Coronary artery (tissue), 2 donors: ENCODE results near the gene MEX3A.

Experiments used
- DNase-seq: peaks from one replicate; pipeline ENCODE4 v3.0.0-alpha.2; 2017; ENCODE audit warnings: low spot score
- H3K27ac ChIP-seq, 2 donors: fragments of 200-600 bp; sonication (generic); one replicate each; pipeline ENCODE4 v1.5.1; 2016 to 2019
- H3K4me3 ChIP-seq: fragments of 200-600 bp; sonication (generic); 2 replicates; pipeline ENCODE4 v1.5.1; 2016; ENCODE audit warnings: mild to moderate bottlenecking, moderate library complexity
- TF ChIP-seq, protein P1 (sequence below): fragments of 200-600 bp; sonication (generic); IDR thresholded peaks from one replicate; pipeline ENCODE4 v1.5.1; 2019; ENCODE audit warnings: antibody characterized with exemption

The MEX3A gene

GRCh38 chr1:156098784-156099183, 16.5 kb upstream of the MEX3A start:
- peak overlapping the region in 1 of 2 donors; percentile 92 for H3K27ac ChIP-seq
- H3K4me3 ChIP-seq: no peak overlapping the region
- TF ChIP-seq, protein P1, sequence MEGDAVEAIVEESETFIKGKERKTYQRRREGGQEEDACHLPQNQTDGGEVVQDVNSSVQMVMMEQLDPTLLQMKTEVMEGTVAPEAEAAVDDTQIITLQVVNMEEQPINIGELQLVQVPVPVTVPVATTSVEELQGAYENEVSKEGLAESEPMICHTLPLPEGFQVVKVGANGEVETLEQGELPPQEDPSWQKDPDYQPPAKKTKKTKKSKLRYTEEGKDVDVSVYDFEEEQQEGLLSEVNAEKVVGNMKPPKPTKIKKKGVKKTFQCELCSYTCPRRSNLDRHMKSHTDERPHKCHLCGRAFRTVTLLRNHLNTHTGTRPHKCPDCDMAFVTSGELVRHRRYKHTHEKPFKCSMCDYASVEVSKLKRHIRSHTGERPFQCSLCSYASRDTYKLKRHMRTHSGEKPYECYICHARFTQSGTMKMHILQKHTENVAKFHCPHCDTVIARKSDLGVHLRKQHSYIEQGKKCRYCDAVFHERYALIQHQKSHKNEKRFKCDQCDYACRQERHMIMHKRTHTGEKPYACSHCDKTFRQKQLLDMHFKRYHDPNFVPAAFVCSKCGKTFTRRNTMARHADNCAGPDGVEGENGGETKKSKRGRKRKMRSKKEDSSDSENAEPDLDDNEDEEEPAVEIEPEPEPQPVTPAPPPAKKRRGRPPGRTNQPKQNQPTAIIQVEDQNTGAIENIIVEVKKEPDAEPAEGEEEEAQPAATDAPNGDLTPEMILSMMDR: no peak
- DNase-seq: no peak

DNA sequence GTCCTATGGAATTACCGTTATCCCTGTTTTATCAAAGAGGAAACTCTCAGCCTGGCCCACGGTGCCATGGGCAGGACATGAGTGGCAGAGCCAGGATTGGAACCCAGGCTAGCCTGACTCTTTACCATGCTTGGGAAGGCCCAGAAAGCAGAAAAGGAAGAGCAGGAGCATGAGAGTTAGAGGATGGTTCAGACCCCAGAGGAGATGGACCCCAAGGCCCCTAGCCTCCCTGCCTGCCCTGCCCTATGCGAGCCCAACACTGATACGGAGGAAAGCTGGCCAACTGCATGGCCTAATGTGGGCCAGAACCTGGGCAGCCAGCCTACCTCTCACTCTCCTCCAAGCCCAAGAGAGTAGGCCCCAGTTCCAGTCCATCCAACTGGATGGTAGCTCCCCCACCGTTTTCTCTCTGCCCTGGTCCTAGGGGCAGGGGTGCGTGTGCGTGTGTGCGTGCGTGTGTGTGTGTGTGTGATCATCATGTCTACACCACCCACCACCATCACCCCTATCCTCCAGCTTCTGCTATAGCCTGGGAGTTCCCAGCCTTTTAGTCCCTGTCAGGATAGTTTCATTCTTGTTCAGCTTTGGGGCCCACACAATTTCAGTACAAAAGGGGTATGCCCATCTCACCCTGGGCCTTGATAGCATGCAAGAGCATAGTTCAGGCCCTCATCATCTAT, 15.4 kb upstream of the MEX3A start:
- DNase-seq: no peak
- H3K4me3 ChIP-seq: no peak overlapping the region
- H3K27ac ChIP-seq: peak overlapping the region; percentile 88 to 92
- TF ChIP-seq, protein P1: no peak

- H3K4me3 ChIP-seq: peak overlapping the region; percentile 43
- DNase-seq: peak; percentile 93
- TF ChIP-seq, protein P1: peak; percentile 95
Measured at GRCh38 chr1:156096640-156097391, 14.6 kb upstream of the MEX3A start.

DNA sequence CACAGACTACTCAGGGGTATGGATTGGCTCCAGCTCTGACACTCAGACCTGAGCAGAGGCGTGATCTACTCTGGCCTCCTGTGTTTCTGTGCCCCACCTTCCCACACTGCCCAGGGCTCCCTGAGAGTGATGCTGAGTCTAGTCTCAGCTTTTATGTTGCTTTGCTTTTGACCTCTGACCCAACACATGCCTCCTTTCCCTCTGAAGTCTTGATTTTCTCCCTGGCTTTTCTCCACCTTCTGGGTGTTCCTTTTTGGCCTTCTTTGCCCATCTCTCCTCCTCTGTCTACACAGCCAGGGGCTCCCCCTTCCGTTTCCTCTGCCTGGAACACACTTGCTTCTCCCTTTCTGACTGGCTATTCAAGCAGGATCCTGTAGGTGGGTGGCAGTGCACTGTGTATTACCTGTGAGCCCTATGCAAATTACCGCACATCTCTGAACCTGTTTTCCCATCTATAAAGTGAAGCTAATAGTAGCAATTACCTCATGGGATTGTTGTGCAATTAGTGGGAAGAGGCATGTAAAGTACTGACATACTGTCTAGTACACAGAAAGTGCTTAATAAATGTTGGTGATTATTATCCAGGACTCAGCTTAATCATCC, 13.7 kb upstream of the MEX3A start:
- Histone ChIP-seq H3K4me3 (no peak overlapping the region), H3K27ac (peak overlapping the region in 1 of 2 donors; percentile 92)
- TF ChIP-seq, protein P1: no peak
- DNase-seq: no peak

More at GRCh38 chr1:156096640-156097391, 14.6 kb upstream of the MEX3A start:
- peak overlapping the region; percentile 88 to 92 for H3K27ac ChIP-seq

- no peak for DNase-seq
- TF ChIP-seq, protein P1: no peak
- Histone ChIP-seq H3K27ac (no peak overlapping the region), H3K4me3 (no peak overlapping the region)
Measured at GRCh38 chr1:156091610-156092009, 9.3 kb upstream of the MEX3A start.

GRCh38 chr1:156090840-156091188, 8.5 kb upstream of the MEX3A start:
- no peak for DNase-seq
- Histone ChIP-seq H3K27ac (peak overlapping the region in 1 of 2 donors; percentile 24), H3K4me3 (no peak overlapping the region)
- TF ChIP-seq, protein P1: peak; percentile 68
